Measurements from ENCODE around the gene RB1.
"Not testable (repeated sequence)": the region's sequence is repeated elsewhere in the genome, so short reads cannot be mapped to it uniquely, and the experiment has no call there.

Gene RB1

DNA sequence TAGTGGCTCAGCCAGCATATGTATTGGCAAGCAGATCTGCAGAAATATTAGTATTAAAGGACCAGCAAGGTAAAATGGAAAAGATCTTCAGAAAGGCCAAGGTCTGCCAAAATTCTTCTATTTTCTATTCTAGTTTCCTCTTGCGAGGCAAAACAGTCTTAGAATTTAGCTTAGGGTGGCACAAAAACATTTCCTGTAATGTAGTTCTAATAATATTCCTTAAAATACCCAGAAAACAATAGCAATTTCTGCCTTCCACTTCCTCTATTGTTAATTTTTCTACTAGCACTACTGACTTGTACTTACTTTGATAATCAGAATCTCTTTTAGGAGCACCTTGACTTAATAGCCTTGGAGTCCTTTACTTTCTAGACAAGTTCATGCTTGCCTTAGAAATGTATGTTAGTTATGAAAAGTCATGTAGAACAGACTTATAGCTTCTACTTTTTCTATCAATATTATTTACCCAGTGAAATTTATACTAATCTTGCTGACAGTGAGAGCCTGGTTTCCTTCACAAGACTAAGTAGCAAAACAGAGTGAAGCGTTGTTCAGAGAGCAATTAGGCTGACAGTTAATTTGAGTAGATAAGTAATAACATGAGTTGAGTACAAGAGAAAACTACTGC lies 133.2 kb downstream of the RB1 start:
- Histone ChIP-seq H3K4me3 (ENCODE audit: insufficient read depth, low read depth, low read length) (no peak overlapping the region), H3K9me3 (ENCODE audit: control insufficient read depth, low read length) (no peaks in the 10 kb centered on the region), H3K36me3 (ENCODE audit: control insufficient read depth, insufficient read depth, low read length) (no peaks in the 10 kb centered on the region), H3K4me1 (ENCODE audit: control insufficient read depth, insufficient read depth, low read length) (peaks cover 1% of the 10 kb centered on the region), H3K27me3 (ENCODE audit: control insufficient read depth, insufficient read depth, low read length, poor library complexity, severe bottlenecking) (no peaks in the 10 kb centered on the region), H3K27ac (ENCODE audit: insufficient read depth, low read depth, low read length, poor library complexity, severe bottlenecking) (no peak overlapping the region)
- WGBS, 2 experiments, result 94% methylated on average over 2 of the region's 2 CpGs

DNA sequence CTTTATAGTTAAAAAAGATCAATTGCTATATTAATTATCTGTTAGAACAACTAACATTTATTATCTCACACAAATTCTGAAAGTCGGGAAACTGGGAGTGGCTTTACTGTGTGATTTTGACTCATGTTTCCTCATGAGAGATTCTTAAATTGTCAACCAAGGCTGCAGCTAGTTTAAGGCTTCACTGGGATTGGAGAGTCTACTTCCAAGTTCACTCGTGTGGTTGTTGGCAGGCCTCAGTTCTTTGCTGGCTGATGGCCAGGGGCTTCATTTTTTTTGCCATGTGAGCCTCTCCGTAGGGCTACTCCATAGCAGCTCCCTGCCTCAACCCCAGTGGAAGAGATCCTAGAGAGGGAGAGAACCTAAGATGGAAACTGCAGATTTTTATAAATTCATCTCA lies 133.8 kb downstream of the RB1 start:
- H3K9me3 ChIP-seq (ENCODE audit: control insufficient read depth, low read length), result no peaks in the 10 kb centered on the region
- 83 to 90% methylated on average over 3 of the region's 3 CpGs for WGBS, 2 experiments
- no peaks in the 10 kb centered on the region for H3K27me3 ChIP-seq (ENCODE audit: control insufficient read depth, insufficient read depth, low read length, poor library complexity, severe bottlenecking)
- H3K27ac ChIP-seq (ENCODE audit: insufficient read depth, low read depth, low read length, poor library complexity, severe bottlenecking), result no peak overlapping the region
- H3K4me3 ChIP-seq (ENCODE audit: insufficient read depth, low read depth, low read length), result no peak overlapping the region
- no peaks in the 10 kb centered on the region for H3K4me1 ChIP-seq (ENCODE audit: control insufficient read depth, insufficient read depth, low read length)
- no peaks in the 10 kb centered on the region for H3K36me3 ChIP-seq (ENCODE audit: control insufficient read depth, insufficient read depth, low read length)

DNA sequence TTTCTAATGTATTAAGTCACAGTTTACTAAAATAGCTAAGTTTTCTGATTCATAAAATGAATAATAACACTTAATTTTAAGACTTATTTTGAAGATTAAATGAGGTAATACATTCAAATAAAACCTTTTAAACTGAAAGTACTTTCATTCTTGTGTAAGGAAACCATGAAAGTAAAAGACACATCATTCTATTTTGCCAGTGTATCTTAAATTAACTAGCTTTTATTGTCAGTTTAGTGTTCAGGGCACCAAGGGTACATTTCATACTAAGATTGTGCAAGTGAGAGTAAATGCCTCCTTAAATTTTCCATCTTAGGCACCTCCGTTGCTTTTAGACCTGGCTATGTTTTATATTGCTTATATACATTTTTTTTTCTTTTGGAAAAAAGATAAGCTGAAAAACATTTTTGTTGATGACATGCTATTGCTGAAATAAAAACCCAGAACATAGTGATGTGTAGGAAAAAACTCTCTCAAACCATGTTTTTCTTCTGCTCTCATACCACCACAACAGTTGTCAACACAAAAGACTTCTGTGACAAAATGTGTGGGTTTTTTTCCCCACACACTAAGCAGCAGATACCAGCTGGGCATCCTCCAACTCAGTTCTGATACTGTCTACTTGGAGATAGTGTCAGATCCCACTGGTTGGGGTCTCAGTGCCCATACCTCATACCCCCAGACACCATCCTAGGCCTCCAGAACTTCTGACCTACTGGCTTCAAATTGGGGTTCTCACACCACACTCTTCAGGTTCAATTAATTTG lies 140.1 kb downstream of the RB1 start:
- no peak overlapping the region for H3K27ac ChIP-seq (ENCODE audit: insufficient read depth, low read depth, low read length, poor library complexity, severe bottlenecking)
- no CpG with 5 or more reads among the region's 1 CpG for WGBS, 2 experiments

DNA sequence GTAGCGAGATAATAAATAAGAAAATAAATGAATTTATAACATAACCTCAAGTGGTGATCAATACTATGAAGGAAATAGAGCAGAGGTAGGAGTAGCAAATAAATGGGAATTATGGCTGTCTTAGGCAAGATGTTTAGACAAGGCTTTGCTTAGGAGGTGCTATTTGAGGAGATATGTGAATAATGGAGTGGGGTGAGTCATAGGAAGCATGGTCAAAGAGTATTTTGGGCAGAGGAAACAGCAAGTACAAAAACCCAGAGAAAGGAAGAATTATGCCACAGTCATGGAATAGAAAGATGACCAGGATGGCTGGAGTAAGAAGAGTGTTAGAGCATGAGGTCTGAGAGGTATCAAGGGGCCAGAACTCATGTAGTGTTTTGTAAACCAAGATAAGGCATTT lies 142.9 kb downstream of the RB1 start:
- H3K9me3 ChIP-seq (ENCODE audit: control insufficient read depth, low read length), result no peaks in the 10 kb centered on the region
- 100% methylated on average over 1 of the region's 1 CpG; no CpG with 5 or more reads in 1 of the 2 experiments for WGBS, 2 experiments
- no peaks in the 10 kb centered on the region for H3K27me3 ChIP-seq (ENCODE audit: control insufficient read depth, insufficient read depth, low read length, poor library complexity, severe bottlenecking)
- H3K4me1 ChIP-seq (ENCODE audit: control insufficient read depth, insufficient read depth, low read length), result no peaks in the 10 kb centered on the region
- no peaks in the 10 kb centered on the region for H3K36me3 ChIP-seq (ENCODE audit: control insufficient read depth, insufficient read depth, low read length)
- no peak overlapping the region for H3K4me3 ChIP-seq (ENCODE audit: insufficient read depth, low read depth, low read length)
- no peak overlapping the region for H3K27ac ChIP-seq (ENCODE audit: insufficient read depth, low read depth, low read length, poor library complexity, severe bottlenecking)

More for the DNA sequence above, 140.1 kb downstream of the RB1 start:
- Histone ChIP-seq H3K9me3 (ENCODE audit: control insufficient read depth, low read length) (no peaks in the 10 kb centered on the region), H3K4me1 (ENCODE audit: control insufficient read depth, insufficient read depth, low read length) (no peaks in the 10 kb centered on the region), H3K4me3 (ENCODE audit: insufficient read depth, low read depth, low read length) (no peak overlapping the region), H3K27me3 (ENCODE audit: control insufficient read depth, insufficient read depth, low read length, poor library complexity, severe bottlenecking) (no peaks in the 10 kb centered on the region), H3K36me3 (ENCODE audit: control insufficient read depth, insufficient read depth, low read length) (no peaks in the 10 kb centered on the region)

DNA sequence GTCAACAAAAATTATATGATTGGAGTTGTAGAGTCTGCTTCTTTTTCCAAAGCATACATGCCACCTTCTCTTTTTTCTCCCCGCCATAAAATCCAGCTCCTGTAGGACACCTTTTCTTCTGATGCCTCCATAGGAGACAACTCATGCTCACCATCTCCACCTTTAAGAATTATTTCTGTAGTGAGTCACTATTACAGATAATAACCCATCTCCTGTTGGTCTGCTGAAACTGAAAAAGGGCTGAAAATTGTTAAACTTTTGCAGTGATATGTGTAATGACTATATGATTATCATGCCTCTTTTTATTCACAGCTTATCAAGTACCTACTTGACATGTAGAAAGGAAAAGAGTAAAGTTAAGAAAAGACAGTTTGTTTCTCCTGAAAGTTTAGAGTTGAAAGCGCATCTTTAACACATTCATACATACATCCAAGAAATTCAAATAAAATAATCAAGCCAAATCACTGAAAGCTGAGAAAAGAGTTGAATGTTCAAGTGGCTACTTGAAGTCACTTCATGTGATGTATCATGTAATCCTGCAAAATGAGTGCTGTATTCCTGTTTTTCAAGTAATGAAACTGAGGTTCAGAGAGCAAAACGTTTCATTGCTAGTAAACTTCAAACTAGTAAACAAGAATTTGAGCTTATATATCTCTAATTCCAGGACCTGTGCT lies 144.9 kb downstream of the RB1 start:
- Histone ChIP-seq H3K27me3 (ENCODE audit: control insufficient read depth, insufficient read depth, low read length, poor library complexity, severe bottlenecking) (no peaks in the 10 kb centered on the region), H3K9me3 (ENCODE audit: control insufficient read depth, low read length) (no peaks in the 10 kb centered on the region), H3K27ac (ENCODE audit: insufficient read depth, low read depth, low read length, poor library complexity, severe bottlenecking) (no peak overlapping the region), H3K4me1 (ENCODE audit: control insufficient read depth, insufficient read depth, low read length) (no peaks in the 10 kb centered on the region), H3K36me3 (ENCODE audit: control insufficient read depth, insufficient read depth, low read length) (no peaks in the 10 kb centered on the region), H3K4me3 (ENCODE audit: insufficient read depth, low read depth, low read length) (no peak overlapping the region)
- WGBS, 2 experiments, result 84 to 94% methylated on average over 2 to 3 of the region's 3 CpGs

DNA sequence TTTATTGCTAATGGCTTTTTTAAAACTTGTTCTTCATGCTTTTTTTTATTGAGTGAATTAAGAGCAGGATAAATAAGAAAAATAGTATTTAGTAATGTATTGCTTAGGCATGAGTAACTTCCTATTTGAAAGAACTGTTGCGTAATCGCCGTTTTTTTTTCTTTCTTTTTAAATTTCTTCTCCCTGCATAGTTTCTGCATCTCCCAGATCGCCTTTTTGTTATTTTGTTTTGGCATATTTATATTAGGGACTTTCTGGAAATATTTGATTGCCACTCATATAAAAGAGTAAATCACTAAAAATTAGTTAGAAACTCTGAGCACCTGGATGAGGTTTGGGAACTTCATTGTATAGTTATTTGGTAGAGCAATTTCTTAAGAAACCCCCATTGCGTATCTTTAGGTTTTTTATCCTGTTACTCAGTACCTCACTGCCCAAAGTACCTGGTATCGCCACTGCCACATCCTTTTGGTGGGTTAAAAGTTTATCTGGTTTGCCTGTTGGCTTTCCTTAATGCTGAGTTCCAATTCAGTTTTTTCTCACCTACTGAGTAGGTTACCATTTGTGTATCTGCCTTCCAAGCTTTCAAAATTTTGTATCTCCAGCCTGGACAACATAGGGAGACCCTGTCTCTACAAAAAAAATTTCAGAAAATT lies 145.5 kb downstream of the RB1 start:
- no peak overlapping the region for H3K4me3 ChIP-seq (ENCODE audit: insufficient read depth, low read depth, low read length)
- no peaks in the 10 kb centered on the region for H3K4me1 ChIP-seq (ENCODE audit: control insufficient read depth, insufficient read depth, low read length)
- no peaks in the 10 kb centered on the region for H3K9me3 ChIP-seq (ENCODE audit: control insufficient read depth, low read length)
- H3K36me3 ChIP-seq (ENCODE audit: control insufficient read depth, insufficient read depth, low read length), result no peaks in the 10 kb centered on the region
- H3K27me3 ChIP-seq (ENCODE audit: control insufficient read depth, insufficient read depth, low read length, poor library complexity, severe bottlenecking), result no peaks in the 10 kb centered on the region
- WGBS, 2 experiments, result 76 to 100% methylated on average over 1 to 5 of the region's 6 CpGs
- no peak overlapping the region for H3K27ac ChIP-seq (ENCODE audit: insufficient read depth, low read depth, low read length, poor library complexity, severe bottlenecking)

DNA sequence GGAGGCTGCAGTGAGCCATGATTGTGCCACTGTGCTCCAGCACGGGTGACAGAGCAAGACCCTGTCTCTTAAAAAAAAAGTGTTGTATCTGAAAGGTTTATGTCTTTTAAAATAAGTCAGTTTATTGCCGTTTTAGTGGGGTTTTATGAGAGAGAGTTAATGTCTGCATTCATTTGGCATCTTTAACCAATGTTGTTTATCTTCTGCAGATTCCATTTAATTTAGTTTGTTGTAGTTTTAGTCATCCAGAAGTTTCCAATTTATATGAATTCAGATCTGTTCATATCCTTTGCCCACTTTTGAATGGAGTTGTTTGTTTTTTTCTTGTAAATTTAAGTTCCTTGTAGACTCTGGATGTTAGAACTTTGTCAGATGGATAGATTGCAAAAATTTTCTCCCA lies 146.1 kb downstream of the RB1 start:
- H3K9me3 ChIP-seq (ENCODE audit: control insufficient read depth, low read length), result no peaks in the 10 kb centered on the region
- no peaks in the 10 kb centered on the region for H3K4me1 ChIP-seq (ENCODE audit: control insufficient read depth, insufficient read depth, low read length)
- no peak overlapping the region for H3K4me3 ChIP-seq (ENCODE audit: insufficient read depth, low read depth, low read length)
- no peak overlapping the region for H3K27ac ChIP-seq (ENCODE audit: insufficient read depth, low read depth, low read length, poor library complexity, severe bottlenecking)
- WGBS, 2 experiments, result 90% methylated on average over 2 of the region's 2 CpGs
- no peaks in the 10 kb centered on the region for H3K36me3 ChIP-seq (ENCODE audit: control insufficient read depth, insufficient read depth, low read length)
- H3K27me3 ChIP-seq (ENCODE audit: control insufficient read depth, insufficient read depth, low read length, poor library complexity, severe bottlenecking), result no peaks in the 10 kb centered on the region

DNA sequence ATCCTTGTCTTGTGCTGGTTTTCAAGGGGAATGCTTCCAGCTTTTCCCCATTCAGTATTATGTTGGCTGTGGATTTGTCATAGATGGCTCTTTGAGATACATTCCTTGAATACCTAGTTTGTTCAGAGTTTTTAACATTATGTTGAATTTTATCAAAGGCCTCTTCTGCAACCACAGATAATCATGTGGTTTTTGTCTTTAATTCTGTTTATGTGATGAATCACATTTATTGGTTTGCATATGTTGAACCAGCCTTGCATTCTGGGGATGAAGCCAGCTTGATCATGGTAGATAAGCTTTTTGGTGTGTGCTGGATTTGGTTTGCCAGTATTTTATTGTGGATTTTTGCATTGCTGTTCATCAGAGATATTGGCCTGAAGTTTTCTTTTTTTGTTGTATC lies 147.6 kb downstream of the RB1 start:
- H3K27ac ChIP-seq (ENCODE audit: insufficient read depth, low read depth, low read length, poor library complexity, severe bottlenecking); H3K9me3 ChIP-seq (ENCODE audit: control insufficient read depth, low read length); H3K27me3 ChIP-seq (ENCODE audit: control insufficient read depth, insufficient read depth, low read length, poor library complexity, severe bottlenecking); H3K36me3 ChIP-seq (ENCODE audit: control insufficient read depth, insufficient read depth, low read length); H3K4me1 ChIP-seq (ENCODE audit: control insufficient read depth, insufficient read depth, low read length); H3K4me3 ChIP-seq (ENCODE audit: insufficient read depth, low read depth, low read length): not testable (repeated sequence)

DNA sequence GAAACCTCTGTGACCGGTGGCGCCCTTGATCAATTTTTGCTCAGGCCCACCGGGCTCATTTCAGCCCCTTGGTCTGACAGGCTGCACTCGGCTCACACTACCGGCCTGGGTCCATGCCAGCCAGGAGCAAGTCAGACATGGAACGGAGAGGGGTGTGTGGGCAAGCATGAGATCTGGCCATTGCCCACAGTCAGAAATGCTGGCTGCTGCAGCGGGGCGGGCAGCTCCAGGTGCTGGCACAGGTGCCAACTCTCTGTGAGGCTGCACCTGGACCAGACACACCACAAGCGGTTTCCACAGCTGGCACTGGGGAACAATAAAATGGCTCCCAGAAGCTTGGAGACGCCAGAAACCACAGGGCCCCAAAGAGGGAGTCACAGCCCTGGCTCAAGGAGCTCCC lies 153.0 kb downstream of the RB1 start:
- peaks cover 6% of the 10 kb centered on the region for H3K36me3 ChIP-seq (ENCODE audit: control insufficient read depth, insufficient read depth, low read length)
- 95% methylated on average over 10 of the region's 10 CpGs for WGBS, 2 experiments

More for the DNA sequence above, 153.0 kb downstream of the RB1 start:
- no peaks in the 10 kb centered on the region for H3K4me1 ChIP-seq (ENCODE audit: control insufficient read depth, insufficient read depth, low read length)
- H3K9me3 ChIP-seq (ENCODE audit: control insufficient read depth, low read length), result no peaks in the 10 kb centered on the region
- no peak overlapping the region for H3K27ac ChIP-seq (ENCODE audit: insufficient read depth, low read depth, low read length, poor library complexity, severe bottlenecking)
- H3K4me3 ChIP-seq (ENCODE audit: insufficient read depth, low read depth, low read length), result no peak overlapping the region
- H3K27me3 ChIP-seq (ENCODE audit: control insufficient read depth, insufficient read depth, low read length, poor library complexity, severe bottlenecking), result no peaks in the 10 kb centered on the region
